ENCODE measurements around the gene CYYR1. TPM values are rescaled to one million over a fixed set of nuclear protein-coding genes. Genes with fewer than 3 reads are reported as not detected.
"Not testable (repeated sequence)": the region's sequence is repeated elsewhere in the genome, so short reads cannot be mapped to it uniquely, and the experiment has no call there.

The CYYR1 gene
- total RNA-seq, 1 donor from 2014 or later = not detected

DNA sequence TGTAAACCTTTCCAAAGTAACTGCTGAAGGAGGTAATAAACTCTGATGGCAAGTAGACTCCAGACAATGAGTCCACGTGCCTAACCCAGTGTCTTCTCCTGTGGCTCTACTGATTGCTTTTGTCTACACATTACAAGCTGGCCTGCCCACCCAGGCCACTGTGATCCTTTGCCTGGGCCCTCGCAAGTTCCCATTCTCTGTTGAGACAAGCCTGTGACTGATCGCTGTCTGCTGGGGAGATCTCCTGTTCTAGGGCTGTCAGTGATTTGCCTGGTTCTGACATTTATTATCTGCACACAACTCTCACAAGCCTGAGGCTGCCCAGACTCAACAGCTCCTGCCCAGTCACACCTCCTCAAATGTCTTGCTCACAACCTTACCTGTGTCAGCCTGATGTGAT is 81.4 kb downstream of the CYYR1 start:
- intact Hi-C loops (cut with micrococcal nuclease) = no loop called here

GRCh38 chr21:26490771-26491170 is 82.3 kb downstream of the CYYR1 start:
- intact Hi-C loops (cut with micrococcal nuclease) = no loop called here

- intact Hi-C loops (cut with micrococcal nuclease) = no loop called here
These were observed 83.3 kb downstream of the CYYR1 start for GRCh38 chr21:26489781-26490180.

DNA sequence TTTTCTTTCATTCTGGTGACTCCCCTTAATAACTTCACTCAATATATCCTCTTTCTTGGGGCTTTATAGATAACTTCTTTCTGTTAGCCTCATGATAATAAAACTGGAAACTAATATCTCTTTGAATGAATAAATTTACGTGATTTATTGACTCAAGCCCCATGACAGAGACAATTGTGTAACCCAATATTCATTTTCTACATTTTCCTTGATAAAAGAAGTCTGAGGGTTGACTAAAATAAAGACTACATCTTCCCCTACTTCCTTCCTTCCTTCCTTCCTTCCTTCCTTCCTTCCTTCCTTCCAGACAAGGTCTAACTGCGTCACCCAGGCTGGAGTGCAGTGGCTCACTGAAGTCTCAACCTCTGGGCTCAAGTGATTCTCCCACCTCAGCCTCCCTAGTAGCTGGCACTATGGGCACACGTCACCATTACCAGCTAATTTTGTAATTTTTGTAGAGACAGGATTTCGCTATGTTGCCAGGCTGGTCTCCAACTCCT is 85.1 kb downstream of the CYYR1 start:
- intact Hi-C loops (cut with micrococcal nuclease) = no loop called here

DNA sequence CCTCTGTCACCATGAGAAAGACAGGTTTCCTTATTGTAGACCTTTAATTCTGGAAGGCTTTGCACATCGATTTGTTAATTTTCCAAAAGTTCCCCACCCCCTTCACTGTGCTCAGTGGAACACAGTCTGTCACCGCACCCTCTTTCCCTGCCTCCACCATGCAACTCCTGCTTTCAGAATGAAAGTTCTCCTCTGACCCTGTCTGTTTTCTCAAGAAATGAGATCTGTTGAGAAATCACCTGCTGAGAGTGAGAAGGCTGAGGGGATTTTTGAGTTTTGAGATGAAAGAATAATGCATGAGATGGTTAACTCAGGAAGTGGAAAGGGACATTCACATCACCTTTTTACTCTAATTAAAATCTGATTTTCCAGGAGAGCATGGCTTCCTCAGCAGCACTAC is 99.6 kb downstream of the CYYR1 start:
- intact Hi-C loops (cut with micrococcal nuclease) = no loop called here

- intact Hi-C loops (cut with micrococcal nuclease) = no loop called here
These were observed 102.0 kb downstream of the CYYR1 start for GRCh38 chr21:26471099-26471471.

DNA sequence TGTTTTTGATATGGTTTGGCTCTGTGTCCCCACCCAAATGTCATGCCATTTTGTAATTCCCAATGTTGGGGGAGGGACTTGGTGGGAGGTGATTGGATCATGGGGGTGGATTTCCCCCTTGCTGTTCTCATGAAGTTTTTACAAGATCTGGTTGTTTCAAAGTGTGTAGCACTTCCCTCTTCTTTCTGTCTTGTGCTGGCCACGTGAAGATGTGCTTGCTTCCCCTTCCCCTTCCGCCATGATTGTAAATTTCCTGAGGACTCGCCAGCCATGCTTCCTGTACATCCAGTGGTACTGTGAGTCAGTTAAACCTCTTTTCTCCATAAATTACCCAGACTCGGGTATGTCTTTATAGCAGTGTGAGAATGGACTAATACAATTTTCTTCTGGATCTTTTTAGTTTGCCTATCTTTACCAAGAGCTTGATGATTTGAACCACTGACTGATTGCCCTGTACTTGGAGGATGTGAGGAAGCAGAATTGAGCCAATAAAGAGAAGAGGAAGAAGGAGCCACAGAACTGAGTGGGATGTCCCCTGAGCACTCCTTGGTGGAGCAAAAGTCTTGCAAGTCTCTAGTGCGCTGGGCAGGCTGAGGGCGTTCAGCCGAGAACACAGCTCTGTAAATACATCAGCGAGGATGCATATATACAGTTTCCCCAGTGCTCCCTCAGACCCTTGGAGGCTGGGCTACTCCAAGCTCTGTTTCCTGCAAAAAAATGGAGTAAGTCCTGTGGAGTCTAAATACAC is 102.6 kb downstream of the CYYR1 start:
- intact Hi-C loops (cut with micrococcal nuclease) = no loop called here

GRCh38 chr21:26469789-26470188 is 103.3 kb downstream of the CYYR1 start:
- intact Hi-C loops (cut with micrococcal nuclease) = no loop called here

DNA sequence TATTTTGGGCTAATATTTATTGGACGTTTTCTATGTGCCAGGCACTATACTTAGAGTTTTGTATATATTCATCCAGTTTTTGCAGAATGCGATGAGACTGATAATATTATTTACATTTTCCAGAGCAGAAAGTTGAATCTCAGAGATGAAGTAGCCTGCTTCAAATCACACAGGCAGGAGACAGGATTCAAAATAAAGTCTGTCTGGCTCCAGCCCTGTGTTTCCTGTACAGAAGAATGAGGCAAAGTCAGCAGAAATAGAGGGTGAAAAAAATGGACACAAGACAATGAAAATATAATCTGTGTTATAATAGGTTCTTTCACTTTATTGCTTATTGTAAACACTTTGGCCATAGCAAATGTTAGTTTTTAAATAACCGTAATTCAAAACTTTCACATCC is 107.2 kb downstream of the CYYR1 start:
- intact Hi-C loops (cut with micrococcal nuclease) = no loop called here

GRCh38 chr21:26461500-26461899 is 111.6 kb downstream of the CYYR1 start:
- intact Hi-C loops (cut with micrococcal nuclease) = no loop called here

DNA sequence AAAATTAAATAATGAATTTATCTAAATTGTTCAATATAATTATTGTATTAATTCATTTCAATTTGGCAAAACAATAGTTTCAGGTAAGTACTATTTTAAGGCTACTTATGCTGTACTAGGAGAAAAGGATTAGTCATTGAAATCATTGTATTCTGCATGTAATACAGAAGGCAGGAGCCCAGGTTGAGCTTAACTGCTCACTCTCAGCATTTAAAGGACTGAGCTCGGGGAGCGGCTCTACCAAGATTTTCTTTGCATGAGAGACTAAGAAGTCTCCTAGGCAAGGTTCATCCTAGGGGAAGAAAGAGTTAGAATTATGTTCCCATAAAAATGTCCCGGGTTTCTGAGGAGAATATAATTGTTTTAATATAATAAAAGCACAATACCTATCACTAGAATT is 112.5 kb downstream of the CYYR1 start:
- intact Hi-C loops (cut with micrococcal nuclease) = no loop called here

GRCh38 chr21:26458854-26459253 is 114.2 kb downstream of the CYYR1 start:
- intact Hi-C loops (cut with micrococcal nuclease) = not testable (repeated sequence)

DNA sequence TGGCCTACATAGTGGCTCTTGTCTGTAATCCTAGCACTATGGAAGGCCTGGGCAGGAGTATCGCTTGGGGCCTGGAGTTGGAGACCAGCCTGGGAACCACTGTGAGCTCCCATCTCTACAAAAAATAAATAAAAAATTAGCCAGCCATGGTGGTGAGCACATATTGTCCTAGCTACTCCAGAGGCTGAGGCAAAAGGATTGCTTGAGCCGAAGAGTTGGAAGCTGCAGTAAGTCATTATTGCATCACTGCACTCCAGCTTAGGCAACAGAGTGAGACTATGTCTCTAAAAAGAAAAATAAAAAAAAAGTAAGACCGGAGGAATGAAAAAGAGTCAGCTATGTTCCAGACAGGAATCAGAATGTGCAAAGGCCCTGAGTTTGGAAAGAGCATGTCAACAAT is 115.3 kb downstream of the CYYR1 start:
- intact Hi-C loops (cut with micrococcal nuclease) = no loop called here

DNA sequence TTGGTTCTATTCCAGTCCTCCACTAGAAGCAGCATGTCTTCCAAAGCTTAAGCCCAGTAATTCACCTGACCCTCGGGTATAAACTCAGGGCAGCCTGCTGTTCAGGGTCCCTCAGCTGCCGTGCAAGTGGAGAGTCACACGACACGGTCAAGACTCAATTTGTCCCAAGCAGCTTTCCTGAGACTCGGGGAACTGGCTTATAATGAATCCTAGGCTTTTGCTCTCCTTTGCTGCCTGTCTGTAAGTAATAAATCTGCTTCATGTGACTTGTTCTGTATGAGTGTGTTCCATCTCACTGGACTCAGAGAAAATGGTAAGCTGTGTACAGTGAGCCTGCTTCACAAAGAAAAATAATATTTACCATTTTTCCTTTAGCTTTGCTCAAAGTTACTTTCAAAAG is 119.8 kb downstream of the CYYR1 start:
- intact Hi-C loops (cut with micrococcal nuclease) = no loop called here

GRCh38 chr21:26451081-26451740 is 121.9 kb downstream of the CYYR1 start:
- intact Hi-C loops (cut with micrococcal nuclease) = no loop called here

DNA sequence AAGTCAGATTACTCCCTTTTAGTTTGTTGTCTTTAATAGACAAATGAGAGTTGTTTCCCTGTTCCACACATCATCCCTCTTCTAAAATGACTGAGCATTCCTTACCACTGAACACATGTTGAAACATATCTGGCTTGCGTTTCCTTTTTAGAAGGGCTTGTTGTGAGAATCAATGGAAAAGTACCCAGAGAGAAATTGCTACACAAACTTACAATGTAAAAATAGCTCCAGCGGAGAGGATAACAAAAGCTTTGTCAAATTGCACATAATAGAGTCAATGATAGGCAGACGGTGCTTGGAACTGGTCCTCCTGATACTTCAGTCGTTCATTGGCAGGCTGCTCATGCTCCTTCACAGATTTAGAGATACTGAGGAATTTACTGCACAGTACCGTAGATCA is 123.9 kb downstream of the CYYR1 start:
- intact Hi-C loops (cut with micrococcal nuclease) = no loop called here

- intact Hi-C loops (cut with micrococcal nuclease) = no loop called here
These were observed 124.3 kb downstream of the CYYR1 start for GRCh38 chr21:26448751-26449150.

DNA sequence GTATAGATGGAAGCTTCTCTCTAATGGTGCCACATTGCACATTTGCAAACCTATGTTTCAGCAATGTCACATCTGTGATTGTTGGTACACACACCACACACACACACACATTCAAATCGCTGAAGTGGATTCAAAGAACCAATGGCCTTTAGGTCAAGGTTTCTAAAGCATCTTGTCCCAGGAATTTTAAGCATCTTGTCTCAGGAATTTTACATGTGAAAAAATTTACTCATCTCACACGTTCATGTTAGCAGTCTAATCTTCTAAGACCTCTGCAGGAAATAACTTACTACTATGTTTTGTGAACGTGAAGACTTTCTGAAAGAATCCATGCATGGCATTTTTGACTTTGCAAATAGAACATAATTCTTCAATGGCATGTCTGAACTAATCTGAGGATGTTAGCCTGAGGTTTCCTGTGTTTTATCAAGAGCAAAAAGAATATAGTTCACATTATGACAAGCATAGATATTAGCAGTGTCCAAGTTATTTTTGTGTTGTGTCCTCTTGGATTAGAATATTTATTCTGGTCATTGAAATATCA is 125.1 kb downstream of the CYYR1 start:
- intact Hi-C loops (cut with micrococcal nuclease) = no loop called here

- intact Hi-C loops (cut with micrococcal nuclease) = no loop called here
These were observed 127.6 kb downstream of the CYYR1 start for GRCh38 chr21:26445440-26445839.

DNA sequence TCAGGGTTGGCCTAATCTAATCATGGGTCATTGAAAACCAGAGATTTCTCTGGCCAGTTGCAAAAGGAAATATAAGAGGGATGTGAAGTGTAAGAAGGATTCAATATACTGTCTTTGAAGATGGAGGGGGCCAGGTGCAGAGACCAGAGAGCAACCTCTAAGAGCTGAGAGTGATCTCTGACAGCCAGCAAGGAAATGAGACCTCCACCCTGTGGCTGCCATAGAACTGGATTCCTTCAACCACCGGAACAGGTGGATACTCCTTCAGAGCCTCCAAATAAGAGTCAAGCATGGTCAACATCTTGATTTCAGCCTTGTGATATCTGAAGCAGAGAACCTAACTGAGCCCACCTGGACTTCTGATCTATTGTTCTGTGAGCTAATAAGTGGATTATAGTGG is 128.4 kb downstream of the CYYR1 start:
- intact Hi-C loops (cut with micrococcal nuclease) = no loop called here

- intact Hi-C loops (cut with micrococcal nuclease) = no loop called here
These were observed 129.2 kb downstream of the CYYR1 start for GRCh38 chr21:26443867-26444266.

GRCh38 chr21:26443291-26443690 is 129.8 kb downstream of the CYYR1 start:
- intact Hi-C loops (cut with micrococcal nuclease) = no loop called here

GRCh38 chr21:26441149-26441548 is 131.9 kb downstream of the CYYR1 start:
- intact Hi-C loops (cut with micrococcal nuclease) = no loop called here

Measured in T-helper 1 cell treated with Interleukin-12 subunit alpha and Interleukin-12 subunit beta and Interleukin-4 antibody, amounts not matched to agents 30 ng/mL and 1 ng/mL, for 36 hours (primary cell).